ENCODE data around the gene AOPEP.

The AOPEP gene

GRCh38 chr9:95130484-95130883, 404.0 kb downstream of the AOPEP start:
- DNase-seq: no peak

DNA sequence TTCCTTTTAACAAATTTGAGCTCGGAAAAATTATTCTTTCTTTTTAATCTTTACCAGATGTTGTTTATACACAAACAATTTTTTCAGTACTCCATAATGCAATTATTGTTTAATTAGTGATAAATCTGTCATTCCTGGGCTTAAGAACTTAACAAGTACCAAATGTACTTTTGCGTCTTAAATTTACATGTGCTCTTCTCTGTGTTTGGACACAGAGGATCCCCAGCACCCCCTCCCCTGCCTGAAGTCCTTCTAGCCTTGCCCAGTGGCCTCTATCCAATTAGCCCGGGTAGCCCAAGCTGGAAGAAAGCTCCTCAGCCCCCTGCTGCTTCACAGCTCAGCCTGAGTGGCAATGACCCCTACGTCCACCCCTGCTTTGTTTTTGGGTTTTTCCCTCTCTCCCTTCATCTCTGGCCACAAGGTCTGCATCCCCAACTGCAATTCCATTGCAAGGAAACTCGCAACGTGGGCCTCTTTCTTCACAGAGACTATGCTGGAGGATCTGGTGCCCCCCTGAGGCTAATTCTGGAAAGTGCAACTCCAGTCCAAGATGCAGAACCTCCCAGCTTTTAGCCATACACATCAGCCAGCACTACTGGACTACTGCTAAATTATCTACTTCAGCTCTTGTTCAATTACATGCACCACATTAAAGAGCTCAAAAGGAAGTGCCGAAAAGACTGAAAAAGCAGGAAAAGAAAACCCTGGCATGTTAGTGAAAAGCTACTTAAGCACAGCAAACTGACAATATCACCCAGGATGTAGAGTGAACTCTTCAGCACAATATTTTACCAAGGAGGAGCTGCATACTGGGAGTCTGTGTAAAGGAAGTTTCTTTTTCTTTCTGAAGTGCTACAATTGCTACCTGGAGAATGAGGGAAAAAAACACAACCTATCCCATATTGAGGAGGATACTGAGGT, 404.8 kb downstream of the AOPEP start:
- DNase-seq: peak; percentile 47

DNA sequence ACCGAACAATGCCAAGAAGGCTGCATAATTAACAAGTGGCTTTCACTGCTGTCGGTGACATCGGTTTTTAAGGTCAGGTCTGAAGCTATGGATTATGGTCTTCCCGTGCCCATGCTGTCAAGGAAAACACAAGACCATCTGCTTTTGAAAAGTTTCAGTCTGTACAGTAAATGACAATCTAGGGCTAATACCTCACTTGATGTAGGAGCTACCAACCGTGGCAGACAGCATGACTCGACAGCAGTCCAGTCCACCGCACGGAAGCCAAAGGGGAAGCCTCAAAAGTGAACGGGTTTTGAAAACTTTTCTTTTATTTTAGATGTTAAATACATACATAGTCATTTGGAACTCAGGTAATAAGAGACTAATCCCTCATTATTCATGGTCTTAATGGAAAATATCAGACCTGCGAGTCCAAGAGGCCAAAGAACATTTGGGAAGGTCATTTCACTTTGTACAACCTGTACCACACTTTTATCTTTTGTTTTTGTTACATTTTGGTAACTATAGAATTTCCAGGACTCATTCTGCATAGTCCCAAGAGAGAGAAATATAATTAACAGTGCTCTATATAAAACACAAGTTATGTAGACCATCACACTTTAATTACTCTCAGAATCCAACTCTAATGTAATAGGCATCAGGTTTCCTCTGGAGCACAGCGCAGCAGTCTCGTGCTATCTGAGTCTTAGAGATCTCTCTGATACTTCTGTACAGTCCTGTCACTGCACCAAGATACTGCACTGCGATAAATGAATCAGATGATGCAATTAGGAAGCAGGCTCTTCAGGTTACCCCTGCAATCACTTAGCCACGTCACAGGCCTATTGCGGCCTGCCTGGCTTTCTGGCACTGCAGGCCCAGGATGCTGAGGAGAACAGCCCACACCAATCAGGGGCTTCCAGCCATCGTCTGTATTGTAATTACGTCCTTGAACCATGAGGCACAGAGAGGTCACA, 406.1 kb downstream of the AOPEP start:
- DNase-seq: no peak

DNA sequence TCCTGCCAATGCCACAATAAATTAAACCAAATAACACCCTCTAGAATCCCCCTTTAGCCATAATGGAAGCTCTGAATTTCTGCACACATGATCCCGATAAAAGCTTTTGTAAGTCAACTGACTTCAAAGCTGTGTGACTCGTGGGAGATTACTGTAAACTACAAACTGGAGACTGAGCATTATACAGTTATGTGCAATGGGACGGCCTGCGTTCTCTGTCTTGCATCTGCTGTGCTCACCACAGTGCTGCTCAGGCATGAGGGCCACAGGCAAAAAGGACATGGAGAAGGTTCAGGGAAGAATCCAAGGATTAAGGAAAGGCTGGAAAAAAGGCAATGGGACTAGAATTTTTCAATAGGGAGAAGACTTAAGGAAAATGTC, 406.8 kb downstream of the AOPEP start:
- no peak for DNase-seq

- no peak for DNase-seq
These were observed 408.0 kb downstream of the AOPEP start for GRCh38 chr9:95134457-95134881.

DNA sequence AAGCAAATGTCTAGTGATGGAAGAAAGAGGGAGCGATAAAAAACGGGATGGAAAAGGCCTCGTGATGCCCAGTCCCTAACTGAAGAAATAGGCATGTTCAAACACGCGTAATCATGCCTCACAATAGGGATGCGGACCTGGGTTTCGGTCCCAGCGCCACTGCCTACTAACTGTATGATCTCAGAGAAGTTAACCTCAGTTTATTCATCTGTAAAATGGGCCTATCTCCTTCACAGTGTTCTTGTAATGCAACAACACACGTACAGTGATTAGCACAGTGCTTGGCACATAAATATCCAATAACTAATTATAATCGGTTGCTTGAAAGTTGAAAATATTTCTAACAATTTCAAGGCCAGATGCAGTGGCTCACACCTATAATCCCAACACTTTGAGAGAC, 409.3 kb downstream of the AOPEP start:
- DNase-seq: no peak
